K562 (cell line): ENCODE data around the gene KLF13. TPM values are rescaled to one million over a fixed set of nuclear protein-coding genes. Genes with fewer than 3 reads are reported as not detected.

Source experiments
- BHLHE40 ChIP-seq: IDR thresholded peaks from 2 replicates; pipeline ENCODE4 v1.6.1; 2011; ENCODE audit warnings: low read length, improper control_type of control experiment
- CCAR2 ChIP-seq: fragments of 200-400 bp; formaldehyde crosslinking; IDR thresholded peaks from 2 replicates; pipeline ENCODE4 v1.6.1; 2017; ENCODE audit warnings: mild to moderate bottlenecking, low read depth, low read length
- DNMT1 ChIP-seq: fragments of 450-650 bp; IDR thresholded peaks from 2 replicates; pipeline ENCODE4 v1.6.1; 2016; ENCODE audit warnings: antibody characterized with exemption, mild to moderate bottlenecking
- HIVEP1 ChIP-seq: fragments of 250-450 bp; sonication (Bioruptor Pico); IDR thresholded peaks from 2 replicates; pipeline ENCODE4 v1.4.0; 2020; ENCODE audit warnings: mild to moderate bottlenecking
- HMG20A ChIP-seq: fragments of 450-650 bp; formaldehyde crosslinking; conservative IDR thresholded peaks from 2 replicates; pipeline ENCODE4 v1.4.0; 2020; ENCODE audit warnings: mild to moderate bottlenecking, mixed read lengths
- KDM4B ChIP-seq, 2 experiments: fragments of 450-650 bp in 1 of 2; sonication (generic) in 1 of 2; IDR thresholded peaks; 2 replicates each; pipeline ENCODE4 v1.6.1; 2016 to 2017; ENCODE audit warnings: borderline replicate concordance in 2 of 2, antibody characterized with exemption in 1 of 2, low read depth in 1 of 2, mild to moderate bottlenecking in 1 of 2
- KLF13 ChIP-seq: fragments of 450-650 bp; IDR thresholded peaks from 2 replicates; pipeline ENCODE4 v1.6.1; 2016; ENCODE audit warnings: missing genetic modification characterization, low read depth, mild to moderate bottlenecking, missing compliant biosample characterization, moderate library complexity, borderline replicate concordance
- KLF16 ChIP-seq: IDR thresholded peaks from 2 replicates; pipeline ENCODE4 v1.6.1; 2016; ENCODE audit warnings: antibody characterized with exemption
- MTA1 ChIP-seq: fragments of 450-650 bp; IDR thresholded peaks from 2 replicates; pipeline ENCODE4 v1.6.1; 2017; ENCODE audit warnings: borderline replicate concordance
- PHF8 ChIP-seq: fragments of 200-600 bp; sonication (generic); IDR thresholded peaks from 2 replicates; pipeline ENCODE4 v1.6.1; 2012; ENCODE audit warnings: mixed run types, mild to moderate bottlenecking, inconsistent platforms, low read length, moderate library complexity, borderline replicate concordance
- POLR2AphosphoS5 ChIP-seq: IDR thresholded peaks from 2 replicates; pipeline ENCODE4 v1.6.1; 2011; ENCODE audit warnings: mild to moderate bottlenecking, low read depth, low read length, moderate library complexity; ENCODE audit not compliant: control insufficient read depth, insufficient read depth
- PTTG1 ChIP-seq: fragments of 450-650 bp; IDR thresholded peaks from 2 replicates; pipeline ENCODE4 v1.6.1; 2016; ENCODE audit warnings: low read depth, mild to moderate bottlenecking, missing genetic modification characterization, missing compliant biosample characterization
- RAD21 ChIP-seq, 2 experiments: fragments of 250-450 bp in 1 of 2; fragments of 450-650 bp in 1 of 2; sonication (Bioruptor Pico) in 1 of 2; formaldehyde crosslinking in 1 of 2; IDR thresholded peaks in 1 of 2; conservative IDR thresholded peaks in 1 of 2; 2 replicates each; pipeline versions ENCODE4 v1.4.0 to v1.8.0; 2020 to 2022; ENCODE audit warnings: mild to moderate bottlenecking in 2 of 2, moderate library complexity in 1 of 2
- SFPQ ChIP-seq: fragments of 200-400 bp; formaldehyde crosslinking; IDR thresholded peaks from 2 replicates; pipeline ENCODE4 v1.6.1; 2017; ENCODE audit warnings: mild to moderate bottlenecking, low read depth, low read length, moderate library complexity
- SMC3 ChIP-seq: conservative IDR thresholded peaks from 2 replicates; pipeline ENCODE4 v1.6.1; 2011; ENCODE audit warnings: low read depth, low read length, improper control_type of control experiment; ENCODE audit not compliant: insufficient read depth
- TBP ChIP-seq: optimal IDR thresholded peaks from 2 replicates; pipeline ENCODE3; 2011; ENCODE audit warnings: low read depth, low read length, improper control_type of control experiment
- ZKSCAN3 ChIP-seq: fragments of 250-450 bp; sonication (Bioruptor Pico); IDR thresholded peaks from 2 replicates; pipeline ENCODE4 v1.4.0; 2020
- ZNF431 ChIP-seq: sonication (generic); formaldehyde crosslinking; IDR thresholded peaks from 2 replicates; pipeline ENCODE4 v1.8.0; 2022; ENCODE audit warnings: mild to moderate bottlenecking, missing genetic modification reagents
- ZNF589 ChIP-seq: fragments of 200-800 bp; sonication (Bioruptor generic); IDR thresholded peaks from 2 replicates; pipeline ENCODE4 v1.6.1; 2016; ENCODE audit warnings: low read depth, missing genetic modification characterization, missing compliant biosample characterization
- ZNF696 ChIP-seq: fragments of 250-450 bp; sonication (Bioruptor Pico); conservative IDR thresholded peaks from 2 replicates; pipeline ENCODE4 v1.4.0; 2020; ENCODE audit warnings: mild to moderate bottlenecking, moderate library complexity
- ZNF75A ChIP-seq: fragments of 450-650 bp; formaldehyde crosslinking; IDR thresholded peaks from 2 replicates; pipeline ENCODE4 v1.4.0; 2020; ENCODE audit warnings: mild to moderate bottlenecking
- ZNF785 ChIP-seq: fragments of 250-450 bp; sonication (Bioruptor Pico); IDR thresholded peaks from 2 replicates; pipeline ENCODE4 v1.4.0; 2020; ENCODE audit warnings: mild to moderate bottlenecking
- polyA plus RNA-seq, 8 experiments: library from polyadenylated mRNA; depleted of rRNA in 4 of 8; stranded (reverse) in 5 of 8; unstranded in 3 of 8; fragments of >200 nt; fragmentation: Nextera tagmentation in 2 of 8; fragmentation: Illumina TruSeq in 1 of 8; extraction: Ambion mirVana in 2 of 8; extraction: Trizol in 1 of 8; gene quantifications; 2 replicates each; pipeline versions ENCODE4 v1.2.1 to v1.2.3, GENCODE V29; 2011 to 2014; ENCODE audit warnings: inconsistent platforms in 1 of 8, missing spikeins in 1 of 8
- total RNA-seq, 7 experiments: library from RNA; depleted of rRNA in 6 of 7; stranded (reverse); fragments of >200 nt in 6 of 7; fragmentation: Illumina TruSeq in 2 of 7; extraction: Trizol in 2 of 7; gene quantifications; 2 replicates each; pipeline versions ENCODE4 v1.2.1 to v1.2.3, GENCODE V29; 2011 to 2021; ENCODE audit warnings: low replicate concordance in 1 of 7
- TF ChIP-seq, protein P1 (sequence below): fragments of 250-450 bp; sonication (Bioruptor Pico); IDR thresholded peaks from 2 replicates; pipeline ENCODE4 v1.5.0; 2020; ENCODE audit warnings: mild to moderate bottlenecking, borderline replicate concordance
- TF ChIP-seq, protein P2 (sequence below): fragments of 450-650 bp; IDR thresholded peaks from 2 replicates; pipeline ENCODE4 v1.6.1; 2016; ENCODE audit warnings: antibody characterized with exemption

The KLF13 gene
- total and polyA plus RNA-seq, 9 of the 15 experiments (the other 6 are each of a cell fraction or from before 2014, with no cell fraction given): 1.8 to 10.5 (median 4.8) TPM

DNA sequence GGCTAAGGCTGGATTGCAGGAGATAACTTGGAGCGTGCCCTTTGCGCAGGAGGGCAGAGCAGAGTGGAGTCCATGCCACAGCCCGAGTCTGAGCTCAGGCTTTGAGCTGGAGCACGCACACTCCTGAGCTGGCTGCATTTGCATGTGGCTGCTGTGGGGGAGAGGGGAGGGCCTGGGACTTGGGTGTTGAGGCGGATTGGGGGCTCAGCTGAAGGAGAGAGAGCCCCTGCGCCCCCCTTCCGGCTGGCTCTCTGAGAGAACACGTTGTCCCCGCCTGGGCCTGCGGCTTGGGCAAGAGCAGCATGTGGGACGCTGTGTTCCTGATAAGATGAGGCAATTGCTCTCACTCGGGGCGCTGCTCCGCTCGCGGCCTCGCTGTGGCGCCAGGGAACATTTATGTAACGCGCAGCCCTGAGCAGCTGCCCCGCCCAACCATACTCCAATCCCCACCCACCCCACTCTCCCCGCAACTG is 39.1 kb downstream of the KLF13 start (continued):
- TF ChIP-seq KLF13 (tag): no peak
- TF ChIP-seq ZNF696 (CRISPR knock-in tag): no peak
- 0 out of 4 replicates have a peak, but pooled peaks of 1 of the 2 experiments have one; percentile 23 for TF ChIP-seq KDM4B (IDR thresholded peaks at IDR 0.05; ENCODE audit: borderline replicate concordance in 2 of 2, low read depth in 1 of 2)
- no peak for TF ChIP-seq ZNF785 (CRISPR knock-in tag)
- TF ChIP-seq, protein P1, sequence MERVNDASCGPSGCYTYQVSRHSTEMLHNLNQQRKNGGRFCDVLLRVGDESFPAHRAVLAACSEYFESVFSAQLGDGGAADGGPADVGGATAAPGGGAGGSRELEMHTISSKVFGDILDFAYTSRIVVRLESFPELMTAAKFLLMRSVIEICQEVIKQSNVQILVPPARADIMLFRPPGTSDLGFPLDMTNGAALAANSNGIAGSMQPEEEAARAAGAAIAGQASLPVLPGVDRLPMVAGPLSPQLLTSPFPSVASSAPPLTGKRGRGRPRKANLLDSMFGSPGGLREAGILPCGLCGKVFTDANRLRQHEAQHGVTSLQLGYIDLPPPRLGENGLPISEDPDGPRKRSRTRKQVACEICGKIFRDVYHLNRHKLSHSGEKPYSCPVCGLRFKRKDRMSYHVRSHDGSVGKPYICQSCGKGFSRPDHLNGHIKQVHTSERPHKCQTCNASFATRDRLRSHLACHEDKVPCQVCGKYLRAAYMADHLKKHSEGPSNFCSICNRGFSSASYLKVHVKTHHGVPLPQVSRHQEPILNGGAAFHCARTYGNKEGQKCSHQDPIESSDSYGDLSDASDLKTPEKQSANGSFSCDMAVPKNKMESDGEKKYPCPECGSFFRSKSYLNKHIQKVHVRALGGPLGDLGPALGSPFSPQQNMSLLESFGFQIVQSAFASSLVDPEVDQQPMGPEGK: no peak
- no peak for TF ChIP-seq POLR2AphosphoS5
- no peak for TF ChIP-seq ZKSCAN3
- TF ChIP-seq, protein P2, sequence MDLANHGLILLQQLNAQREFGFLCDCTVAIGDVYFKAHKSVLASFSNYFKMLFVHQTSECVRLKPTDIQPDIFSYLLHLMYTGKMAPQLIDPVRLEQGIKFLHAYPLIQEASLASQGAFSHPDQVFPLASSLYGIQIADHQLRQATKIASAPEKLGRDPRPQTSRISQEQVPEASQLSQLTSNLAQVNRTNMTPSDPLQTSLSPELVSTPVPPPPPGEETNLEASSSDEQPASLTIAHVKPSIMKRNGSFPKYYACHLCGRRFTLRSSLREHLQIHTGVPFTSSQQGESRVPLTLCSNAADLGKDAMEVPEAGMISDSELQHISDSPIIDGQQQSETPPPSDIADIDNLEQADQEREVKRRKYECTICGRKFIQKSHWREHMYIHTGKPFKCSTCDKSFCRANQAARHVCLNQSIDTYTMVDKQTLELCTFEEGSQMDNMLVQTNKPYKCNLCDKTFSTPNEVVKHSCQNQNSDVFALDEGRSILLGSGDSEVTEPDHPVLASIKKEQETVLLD: no peak; the same call in 1 of the 2 replicates
- TF ChIP-seq KLF16: peak; percentile 48; the same call in 1 of the 2 replicates
- TF ChIP-seq BHLHE40: peak; percentile 60; the same call in 1 of the 2 replicates
- peak; percentile 39; the same call in 1 of the 2 replicates for TF ChIP-seq ZNF589 (CRISPR knock-in tag)
- TF ChIP-seq TBP: peak; percentile 28
- no peak for TF ChIP-seq HIVEP1 (CRISPR knock-in tag)
- no peak for TF ChIP-seq SFPQ
- no peak for TF ChIP-seq HMG20A (CRISPR knock-in tag)
- TF ChIP-seq PTTG1 (tag): no peak
- TF ChIP-seq CCAR2: no peak
- TF ChIP-seq PHF8: peak; percentile 34; the same call in 1 of the 2 replicates
- TF ChIP-seq RAD21 (CRISPR knock-in tag; conservative IDR thresholded peaks at IDR 0.05 in 1 of 2, IDR thresholded peaks at IDR 0.05 in 1 of 2): peak in 1 of 2 experiments; percentile 46; a peak in 2 of 4 replicates
- no peak for TF ChIP-seq MTA1
- TF ChIP-seq DNMT1: no peak
- no peak for TF ChIP-seq ZNF75A (CRISPR knock-in tag)
- TF ChIP-seq SMC3: peak; percentile 39; the same call in 1 of the 2 replicates
- no peak for TF ChIP-seq ZNF431 (CRISPR knock-in tag)
